ENCODE results near the gene SLC39A9.

DNA sequence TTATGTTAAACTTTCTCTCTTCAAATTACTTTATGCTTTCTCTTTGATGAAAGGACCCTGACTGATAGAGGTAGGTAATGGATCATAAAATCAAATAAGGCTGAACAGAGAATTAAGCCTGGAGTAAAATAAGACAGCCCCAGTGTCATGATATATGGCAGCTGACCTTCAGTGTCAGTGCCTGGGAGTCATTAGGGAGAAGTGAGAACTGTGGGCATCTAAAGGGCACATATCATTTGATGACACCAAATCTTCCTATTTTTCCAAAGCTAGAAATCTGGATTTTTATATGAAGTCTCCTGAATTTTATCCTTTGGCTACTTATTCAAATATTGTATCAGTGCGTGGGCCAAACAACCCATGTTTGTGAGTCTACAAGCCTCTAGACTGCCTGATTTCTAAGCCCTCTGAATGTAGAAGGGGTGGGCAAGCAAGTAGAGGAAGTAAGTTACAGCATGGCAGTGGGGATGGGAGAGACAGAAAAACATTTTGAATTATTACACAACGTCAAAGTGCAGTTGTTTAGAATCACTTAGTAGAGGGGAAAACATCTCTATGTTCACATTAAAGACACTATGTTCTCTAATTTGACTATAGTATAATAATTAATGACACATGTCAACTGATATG lies 10.0 kb downstream of the SLC39A9 start:
- TF ChIP-seq, protein P1, sequence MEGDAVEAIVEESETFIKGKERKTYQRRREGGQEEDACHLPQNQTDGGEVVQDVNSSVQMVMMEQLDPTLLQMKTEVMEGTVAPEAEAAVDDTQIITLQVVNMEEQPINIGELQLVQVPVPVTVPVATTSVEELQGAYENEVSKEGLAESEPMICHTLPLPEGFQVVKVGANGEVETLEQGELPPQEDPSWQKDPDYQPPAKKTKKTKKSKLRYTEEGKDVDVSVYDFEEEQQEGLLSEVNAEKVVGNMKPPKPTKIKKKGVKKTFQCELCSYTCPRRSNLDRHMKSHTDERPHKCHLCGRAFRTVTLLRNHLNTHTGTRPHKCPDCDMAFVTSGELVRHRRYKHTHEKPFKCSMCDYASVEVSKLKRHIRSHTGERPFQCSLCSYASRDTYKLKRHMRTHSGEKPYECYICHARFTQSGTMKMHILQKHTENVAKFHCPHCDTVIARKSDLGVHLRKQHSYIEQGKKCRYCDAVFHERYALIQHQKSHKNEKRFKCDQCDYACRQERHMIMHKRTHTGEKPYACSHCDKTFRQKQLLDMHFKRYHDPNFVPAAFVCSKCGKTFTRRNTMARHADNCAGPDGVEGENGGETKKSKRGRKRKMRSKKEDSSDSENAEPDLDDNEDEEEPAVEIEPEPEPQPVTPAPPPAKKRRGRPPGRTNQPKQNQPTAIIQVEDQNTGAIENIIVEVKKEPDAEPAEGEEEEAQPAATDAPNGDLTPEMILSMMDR (IDR thresholded peaks at IDR 0.05; ENCODE audit: low read depth, low read length, missing input control): no peak
- no peak for TF ChIP-seq SP1 (IDR thresholded peaks at IDR 0.05)
- no peak for TF ChIP-seq GABPA (IDR thresholded peaks at IDR 0.05 in 1 of 2, conservative IDR thresholded peaks at IDR 0.05 in 1 of 2)
- TF ChIP-seq, protein P2, sequence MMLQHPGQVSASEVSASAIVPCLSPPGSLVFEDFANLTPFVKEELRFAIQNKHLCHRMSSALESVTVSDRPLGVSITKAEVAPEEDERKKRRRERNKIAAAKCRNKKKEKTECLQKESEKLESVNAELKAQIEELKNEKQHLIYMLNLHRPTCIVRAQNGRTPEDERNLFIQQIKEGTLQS (IDR thresholded peaks at IDR 0.05): no peak
- TF ChIP-seq TAF1 (conservative IDR thresholded peaks at IDR 0.05): no peak
- TF ChIP-seq RAD21 (IDR thresholded peaks at IDR 0.05): no peak
- no peak for TF ChIP-seq JUND (IDR thresholded peaks at IDR 0.05)

Measured in liver (tissue), 3 donors.